ENCODE results near the gene SRRM4. TPM values are rescaled to one million over a fixed set of nuclear protein-coding genes. Genes with fewer than 3 reads are reported as not detected.

SRRM4 gene
- total RNA-seq, 4 donors from 2014 or later, result not detected

- DNase-seq (ENCODE audit: low spot score) (no peak), ATAC-seq (ENCODE audit: low FRiP score) (no peak)
- no peak for TF ChIP-seq CTCF (IDR thresholded peaks at IDR 0.05)
These were observed 213.9 kb downstream of the SRRM4 start for GRCh38 chr12:119195256-119195655.

GRCh38 chr12:119198440-119198839 lies 217.1 kb downstream of the SRRM4 start:
- DNase-seq (ENCODE audit: low spot score) (no peak), ATAC-seq (ENCODE audit: low FRiP score) (no peak)
- TF ChIP-seq CTCF (IDR thresholded peaks at IDR 0.05), result no peak

GRCh38 chr12:119200601-119201000 lies 219.3 kb downstream of the SRRM4 start:
- no peak for ATAC-seq (ENCODE audit: low FRiP score)
- no peak for DNase-seq (ENCODE audit: low spot score)
- no peak for TF ChIP-seq CTCF (IDR thresholded peaks at IDR 0.05)

- DNase-seq (ENCODE audit: low spot score) (no peak), ATAC-seq (ENCODE audit: low FRiP score) (no peak)
- TF ChIP-seq CTCF (IDR thresholded peaks at IDR 0.05), result no peak
These were observed 220.6 kb downstream of the SRRM4 start for GRCh38 chr12:119201789-119202543.

- DNase-seq (ENCODE audit: low spot score) (no peak), ATAC-seq (ENCODE audit: low FRiP score) (no peak)
- TF ChIP-seq CTCF (IDR thresholded peaks at IDR 0.05), result no peak
These were observed 221.2 kb downstream of the SRRM4 start for GRCh38 chr12:119202544-119202943.

- TF ChIP-seq CTCF (IDR thresholded peaks at IDR 0.05), result no peak
- ATAC-seq (ENCODE audit: low FRiP score) (no peak), DNase-seq (ENCODE audit: low spot score) (no peak)
These were observed 222.8 kb downstream of the SRRM4 start for GRCh38 chr12:119204131-119204530.

- TF ChIP-seq CTCF (IDR thresholded peaks at IDR 0.05), result no peak
- ATAC-seq (ENCODE audit: low FRiP score), result no peak
- DNase-seq (ENCODE audit: low spot score), result no peak
These were observed 223.4 kb downstream of the SRRM4 start for GRCh38 chr12:119204671-119205285.
